Heart left ventricle (tissue), 16 donors: ENCODE data around the gene COMTD1. TPM values are rescaled to one million over a fixed set of nuclear protein-coding genes. Genes with fewer than 3 reads are reported as not detected.
A peak's percentile ranks its signal among the peaks of the same experiment; 100 is the strongest.

Experiments
- ATAC-seq, 4 donors: fragments of 200-7000 bp; cut with Tn5 transposase; one replicate each; pipeline ENCODE4 v1.9.1; 2020 to 2022; ENCODE audit warnings: moderate library complexity in 4 of 4, mild to moderate bottlenecking in 3 of 4, moderate number of reproducible peaks in 1 of 4
- DNase-seq, 5 donors: peaks; one replicate each; pipeline ENCODE4 v3.0.0-alpha.2; 2020
- H3K27ac ChIP-seq, 12 donors: fragments of 200-600 bp; sonication (generic) in 4 of 12; one replicate each; pipeline versions ENCODE4 v1.5.0 to v1.8.0; 2016 to 2022; ENCODE audit warnings: mild to moderate bottlenecking in 2 of 12
- H3K27me3 ChIP-seq, 9 donors: fragments of 200-600 bp; sonication (generic) in 2 of 9; one replicate each; pipeline versions ENCODE4 v1.5.1 to v1.8.0; 2016 to 2022; ENCODE audit warnings: mild to moderate bottlenecking in 3 of 9
- H3K36me3 ChIP-seq, 9 donors: fragments of 200-600 bp; sonication (generic) in 2 of 9; one replicate each; pipeline versions ENCODE4 v1.5.0 to v1.8.0; 2018 to 2022; ENCODE audit warnings: mild to moderate bottlenecking in 2 of 9
- H3K4me1 ChIP-seq, 12 donors: fragments of 200-600 bp; sonication (generic) in 4 of 12; one replicate each; pipeline versions ENCODE4 v1.5.0 to v1.8.0; 2016 to 2022; ENCODE audit warnings: mild to moderate bottlenecking in 3 of 12
- H3K4me3 ChIP-seq, 12 donors: fragments of 200-600 bp; sonication (generic) in 4 of 12; one replicate each; pipeline versions ENCODE4 v1.5.0 to v1.8.0; 2017 to 2022; ENCODE audit warnings: mild to moderate bottlenecking in 9 of 12, moderate library complexity in 4 of 12
- H3K9me3 ChIP-seq, 12 donors: fragments of 200-600 bp; sonication (generic) in 4 of 12; one replicate each; pipeline versions ENCODE4 v1.5.0 to v1.8.0; 2016 to 2022; ENCODE audit warnings: mild to moderate bottlenecking in 1 of 12
- POLR2A ChIP-seq, 2 donors: fragments of 450-650 bp; IDR thresholded peaks; one replicate each; pipeline ENCODE4 v1.6.1; 2017; ENCODE audit warnings: antibody characterized with exemption in 2 of 2, mild to moderate bottlenecking in 2 of 2, moderate library complexity in 2 of 2
- WGBS, 4 donors: extraction: QIAGEN DNeasy Blood & Tissue Kit in 2 of 4; methylation state at CpG; one replicate each; pipeline versions ENCODE4 v1.1.5 to v1.1.7; 2013 to 2018; 5-methylcytosine and 5-hydroxymethylcytosine counted together
- intact Hi-C, 10 donors: fragments of 100-400 bp; cut with DNase I; formaldehyde crosslinking; loops; one replicate each; pipeline versions ENCODE4 v1.11.1 to v1.14.2; 2022
- polyA plus RNA-seq, 2 donors: library from polyadenylated mRNA; stranded (reverse); fragments of 200-250 nt; gene quantifications; one replicate each; pipeline ENCODE4 v1.2.3, GENCODE V29; 2013
- total RNA-seq, 9 donors: library from RNA; depleted of rRNA in 2 of 9; stranded (reverse); fragments of >200 nt in 2 of 9; fragmentation: NEBNext Ultra II Directional in 3 of 9; extraction: Animal tissue kit (Norgen Biotek cat#: 25700) in 3 of 9; gene quantifications; one replicate each; pipeline versions ENCODE4 v1.1.0 to v1.2.4, GENCODE V29; 2016 to 2023
- TF ChIP-seq, protein P1 (sequence below), 12 donors: fragments of 200-600 bp; sonication (generic) in 4 of 12; IDR thresholded peaks; one replicate each; pipeline versions ENCODE4 v1.5.0 to v1.8.0; 2018 to 2022; ENCODE audit warnings: antibody characterized with exemption in 12 of 12, mild to moderate bottlenecking in 5 of 12
- donor health status: ischemic (EF 13 %, LVEDD 7.1; RV severe dilation, severe dysfunction).
- donor health status: healthy with polysubstance abuse.
- donor health status: DM: no; HTN: yes; CAD: no.
- donor health status: DM: no; HTN: no; CAD: no.
- donor health status: ischemic (EF 25% LVEDD 6.9; RV normal size, moderate dysfunction).
- donor health status: ischemic (EF 25% LVEDD 5.7; RV mildly dilated, moderate dysfunction).
- donor health status: healthy.
- donor health status: DM: yes; HTN: yes; CAD: no.
- donor health status: ischemic (EF 35%, LVEDD 5.7; RV mildly dilated, moderate dysfunction).
- donor health status: nonischemic (EF 11% LVEDD 7.7; RV severe dilation, severe dysfunction).
- donor health status: DM: yes; HTN: yes; CAD: no.
- donor health status: PGD.
- donor health status: ischemic (EF 29% LVEDD 5.4; RV normal size, mild dysfunction).
- donor health status: nonischemic (EF 23%, LVEDD 6.1; RV moderate dilation, normal function).

The COMTD1 gene
- total and polyA plus RNA-seq, 11 donors = 20.8 to 124 (median 38.7) TPM

DNA sequence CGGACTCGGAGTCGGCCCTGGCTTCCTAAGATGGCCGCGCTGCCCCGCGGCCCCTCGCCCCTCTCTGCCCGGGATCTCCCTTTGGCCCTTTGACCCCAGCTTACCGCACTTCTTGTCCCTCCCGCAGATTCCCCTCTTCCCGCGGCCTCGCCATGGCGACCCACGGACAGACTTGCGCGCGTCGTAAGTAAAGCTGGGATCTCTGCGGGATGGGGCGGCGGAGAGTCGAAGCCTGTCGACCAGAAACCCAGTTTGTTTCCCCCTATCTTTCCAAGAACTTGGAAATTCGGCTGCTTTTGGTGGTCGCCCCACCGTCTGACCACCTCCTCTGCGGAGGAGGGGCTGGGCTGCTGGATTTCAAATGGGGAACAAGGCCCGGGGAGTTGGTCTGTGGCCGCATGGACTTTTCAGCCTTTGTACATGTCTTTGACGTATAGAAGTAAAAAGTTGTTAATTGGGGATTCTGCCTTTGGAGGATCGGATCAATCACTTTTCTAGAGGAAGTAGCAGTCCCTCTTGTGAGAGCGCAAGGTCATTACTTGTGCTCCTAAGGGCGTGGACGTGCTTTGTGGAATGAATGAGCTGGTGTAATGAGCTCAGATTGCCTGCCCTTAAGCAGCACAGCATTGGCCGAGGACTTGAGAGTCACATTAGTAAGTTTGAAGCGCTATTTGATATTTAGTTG, 24.6 kb downstream of the COMTD1 start:
- H3K36me3 ChIP-seq = peaks cover 0 to 44% (median 41%) of the 10 kb centered on the region in 9 donors
- H3K27ac ChIP-seq = peak overlapping the region; percentile 98 to 100 (median 100)
- H3K4me1 ChIP-seq = peaks cover 2 to 59% (median 43%) of the 10 kb centered on the region in 12 donors
- H3K9me3 ChIP-seq = no peaks in the 10 kb centered on the region
- peak in 2 of 4 donors; percentile 23 to 44 for ATAC-seq
- intact Hi-C loops = loop anchor here in 4 of 10 donors (2.0 to 10.0 kb wide), 4 partner anchors 16 to 99 kb away; partner anchors contain the start of gene SAMD8 (in 3 of the 4)
- TF ChIP-seq POLR2A (IDR thresholded peaks at IDR 0.05) = no peak
- TF ChIP-seq, protein P1, sequence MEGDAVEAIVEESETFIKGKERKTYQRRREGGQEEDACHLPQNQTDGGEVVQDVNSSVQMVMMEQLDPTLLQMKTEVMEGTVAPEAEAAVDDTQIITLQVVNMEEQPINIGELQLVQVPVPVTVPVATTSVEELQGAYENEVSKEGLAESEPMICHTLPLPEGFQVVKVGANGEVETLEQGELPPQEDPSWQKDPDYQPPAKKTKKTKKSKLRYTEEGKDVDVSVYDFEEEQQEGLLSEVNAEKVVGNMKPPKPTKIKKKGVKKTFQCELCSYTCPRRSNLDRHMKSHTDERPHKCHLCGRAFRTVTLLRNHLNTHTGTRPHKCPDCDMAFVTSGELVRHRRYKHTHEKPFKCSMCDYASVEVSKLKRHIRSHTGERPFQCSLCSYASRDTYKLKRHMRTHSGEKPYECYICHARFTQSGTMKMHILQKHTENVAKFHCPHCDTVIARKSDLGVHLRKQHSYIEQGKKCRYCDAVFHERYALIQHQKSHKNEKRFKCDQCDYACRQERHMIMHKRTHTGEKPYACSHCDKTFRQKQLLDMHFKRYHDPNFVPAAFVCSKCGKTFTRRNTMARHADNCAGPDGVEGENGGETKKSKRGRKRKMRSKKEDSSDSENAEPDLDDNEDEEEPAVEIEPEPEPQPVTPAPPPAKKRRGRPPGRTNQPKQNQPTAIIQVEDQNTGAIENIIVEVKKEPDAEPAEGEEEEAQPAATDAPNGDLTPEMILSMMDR (IDR thresholded peaks at IDR 0.05) = no peak
- DNase-seq = peak in 1 of 5 donors; percentile 41
- no peaks in the 10 kb centered on the region for H3K27me3 ChIP-seq
- H3K4me3 ChIP-seq = peak overlapping the region; percentile 78 to 100 (median 91)
- 0 to 1% (median 1%) methylated on average over 28 to 38 of the region's 38 CpGs for WGBS, 4 donors

GRCh38 chr10:75210282-75211006, 25.3 kb downstream of the COMTD1 start, which contains the start of gene VDAC2:
Gene VDAC2, plus strand, starts transcription at chr10:75210796. Its CDS starts 363 bp downstream, at chr10:75211159.
- no peaks in the 10 kb centered on the region for H3K27me3 ChIP-seq
- peak within 1 kb of the TSS; percentile 98 to 100 (median 100) for H3K27ac ChIP-seq
- ATAC-seq = peak; percentile 94 to 98 (median 97)
- TF ChIP-seq, protein P1 (IDR thresholded peaks at IDR 0.05) = peak in 1 of 12 donors; percentile 23
- peak; percentile 51 to 83 for TF ChIP-seq POLR2A (IDR thresholded peaks at IDR 0.05)
- WGBS, 4 donors = 0% methylated on average over 9 to 80 of the region's 80 CpGs
- peaks cover 2 to 52% (median 36%) of the 10 kb centered on the region in 12 donors for H3K4me1 ChIP-seq
- H3K9me3 ChIP-seq = no peaks in the 10 kb centered on the region
- H3K4me3 ChIP-seq = peak within 1 kb of the TSS; percentile 78 to 100 (median 91)
- intact Hi-C loops = loop anchor here in 4 of 10 donors (1.0 to 10.0 kb wide), 5 partner anchors 16 to 98 kb away; partner anchors contain the start of gene SAMD8 (in 3 of the 4)
- H3K36me3 ChIP-seq = peaks cover 0 to 37% (median 34%) of the 10 kb centered on the region in 9 donors
- DNase-seq = peak; percentile 92 to 97 (median 94)

DNA sequence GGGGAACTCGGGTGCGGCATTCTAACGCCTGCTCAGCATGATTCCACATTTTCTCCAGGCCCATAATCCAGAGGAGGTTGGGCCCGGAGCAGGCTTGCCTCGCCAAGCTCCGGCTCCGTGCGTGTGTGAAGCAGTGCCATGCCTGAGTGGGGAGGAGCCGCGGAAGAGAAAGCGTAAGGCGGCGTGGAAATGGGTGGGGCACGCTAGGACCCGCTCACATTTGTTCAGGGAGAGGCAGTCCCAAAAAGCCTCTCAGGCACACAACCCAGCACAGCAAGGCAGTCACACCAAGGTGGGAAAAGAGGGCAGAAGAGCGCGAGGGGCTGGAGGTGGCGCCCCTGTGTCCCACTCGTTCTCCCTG, 25.9 kb downstream of the COMTD1 start:
- H3K9me3 ChIP-seq = no peaks in the 10 kb centered on the region
- H3K4me3 ChIP-seq = peak overlapping the region; percentile 78 to 100 (median 91)
- peak overlapping the region; percentile 98 to 100 (median 100) for H3K27ac ChIP-seq
- peaks cover 2 to 47% (median 33%) of the 10 kb centered on the region in 12 donors for H3K4me1 ChIP-seq
- ATAC-seq (peak; percentile 83 to 88 (median 86)), DNase-seq (peak; percentile 83 to 92 (median 90))
- peaks cover 0 to 32% (median 28%) of the 10 kb centered on the region in 9 donors for H3K36me3 ChIP-seq
- WGBS, 4 donors = 0% methylated on average over 15 to 19 of the region's 19 CpGs
- H3K27me3 ChIP-seq = no peaks in the 10 kb centered on the region
- intact Hi-C loops = loop anchor here in 6 of 10 donors (1.0 to 10.0 kb wide), 6 partner anchors 17 to 98 kb away; partner anchors contain the start of gene SAMD8 (in 5 of the 6)
- TF ChIP-seq, protein P1 (IDR thresholded peaks at IDR 0.05) = no peak
- TF ChIP-seq POLR2A (IDR thresholded peaks at IDR 0.05) = no peak
